ENCODE measurements around the gene IL23A.
"Not testable (repeated sequence)": the region's sequence is repeated elsewhere in the genome, so short reads cannot be mapped to it uniquely, and the experiment has no call there.

IL23A gene

DNA sequence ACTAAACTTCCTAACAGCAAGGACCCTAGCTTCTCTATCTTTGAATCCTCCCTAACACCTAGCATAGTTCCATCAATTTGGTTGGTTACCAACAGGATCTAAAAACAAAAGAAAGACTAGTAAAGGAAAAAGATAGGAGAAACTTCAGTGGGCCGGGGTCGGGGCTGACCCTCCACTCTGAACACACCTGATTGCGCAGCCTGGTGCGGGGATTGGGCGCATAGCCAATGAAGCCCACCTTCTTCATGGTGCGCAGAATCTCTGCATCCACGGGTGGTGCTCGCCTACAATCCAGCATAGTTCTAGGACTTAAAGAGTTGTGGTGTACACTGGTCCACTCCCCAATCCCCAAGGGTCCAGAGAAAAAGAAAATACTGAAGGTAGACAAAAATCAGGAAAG is 12.6 kb upstream of the IL23A start:
- no peak for DNase-seq (ENCODE audit: low spot score)

DNA sequence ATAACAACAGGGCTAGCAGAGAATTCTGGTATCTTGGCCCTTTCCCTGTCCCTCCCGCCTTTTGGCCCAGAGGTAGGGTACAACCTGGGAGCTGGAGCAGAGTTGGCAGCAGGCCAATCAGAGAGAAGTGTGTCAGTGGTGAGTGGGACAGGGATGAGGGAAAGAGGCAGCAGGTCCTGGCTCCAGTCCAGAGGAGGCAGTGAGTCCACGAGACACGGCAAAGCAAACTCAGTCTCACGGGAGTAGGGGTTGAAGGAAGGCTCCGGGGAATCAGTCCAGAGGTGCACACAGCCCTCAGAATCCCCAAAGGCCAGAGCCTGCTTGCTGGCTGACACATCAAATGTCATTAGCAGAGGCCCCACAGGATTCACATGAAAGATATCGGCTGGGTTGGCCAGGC is 12.2 kb upstream of the IL23A start:
- no peak for DNase-seq (ENCODE audit: low spot score)

DNA sequence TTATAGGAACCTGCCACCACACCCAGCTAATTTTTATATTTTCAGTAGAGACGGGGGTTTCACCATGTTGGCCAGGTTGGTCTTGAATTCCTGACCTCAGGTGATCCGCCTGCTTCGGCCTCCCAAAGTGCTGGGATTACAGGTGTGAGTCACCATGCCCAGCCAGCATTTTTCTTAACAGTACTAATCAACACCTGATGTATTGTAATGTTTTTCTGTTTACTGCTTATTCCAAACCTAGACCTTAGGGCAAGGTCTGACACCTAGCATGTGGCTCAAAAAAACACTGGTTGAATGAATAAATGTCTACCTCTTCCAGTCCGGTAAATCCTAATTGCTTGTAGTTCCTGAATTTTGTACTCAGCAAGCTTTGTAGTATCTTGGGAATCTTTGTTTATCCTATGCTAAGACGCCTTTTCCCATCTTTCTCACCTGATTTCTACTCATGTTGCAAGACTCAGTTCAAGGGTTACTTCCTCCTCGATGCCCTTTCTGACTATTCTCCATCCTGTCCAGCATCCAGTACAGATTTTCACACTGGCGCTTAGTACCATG is 7.7 kb upstream of the IL23A start:
- DNase-seq (ENCODE audit: low spot score) = no peak

GRCh38 chr12:56332512-56333196 is 6.0 kb upstream of the IL23A start:
- DNase-seq (ENCODE audit: low spot score) = no peak

DNA sequence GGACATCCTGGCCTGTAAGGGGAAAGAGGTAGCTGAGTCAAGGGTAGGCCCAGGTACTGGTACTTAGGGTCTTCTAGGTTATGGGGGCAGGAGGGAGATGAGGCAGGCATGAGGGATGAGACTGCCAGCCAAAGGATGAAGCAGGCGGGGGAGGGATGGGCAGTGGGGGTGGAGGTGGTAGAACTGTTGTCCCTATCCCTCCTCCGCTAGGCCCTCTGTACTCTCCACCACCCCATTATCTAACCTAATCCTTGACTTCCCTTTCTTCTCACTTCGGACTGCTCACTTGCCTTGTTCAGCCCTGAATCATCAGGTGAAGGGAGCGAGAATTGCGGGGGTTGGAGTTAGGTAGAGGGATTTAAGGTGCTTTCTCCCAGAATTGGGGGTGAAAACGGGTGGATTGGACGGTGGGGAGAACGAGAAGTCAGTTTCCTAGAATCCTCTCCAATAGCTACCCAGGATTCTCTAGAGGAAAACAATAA is 5.4 kb upstream of the IL23A start:
- no peak for DNase-seq (ENCODE audit: low spot score)

DNA sequence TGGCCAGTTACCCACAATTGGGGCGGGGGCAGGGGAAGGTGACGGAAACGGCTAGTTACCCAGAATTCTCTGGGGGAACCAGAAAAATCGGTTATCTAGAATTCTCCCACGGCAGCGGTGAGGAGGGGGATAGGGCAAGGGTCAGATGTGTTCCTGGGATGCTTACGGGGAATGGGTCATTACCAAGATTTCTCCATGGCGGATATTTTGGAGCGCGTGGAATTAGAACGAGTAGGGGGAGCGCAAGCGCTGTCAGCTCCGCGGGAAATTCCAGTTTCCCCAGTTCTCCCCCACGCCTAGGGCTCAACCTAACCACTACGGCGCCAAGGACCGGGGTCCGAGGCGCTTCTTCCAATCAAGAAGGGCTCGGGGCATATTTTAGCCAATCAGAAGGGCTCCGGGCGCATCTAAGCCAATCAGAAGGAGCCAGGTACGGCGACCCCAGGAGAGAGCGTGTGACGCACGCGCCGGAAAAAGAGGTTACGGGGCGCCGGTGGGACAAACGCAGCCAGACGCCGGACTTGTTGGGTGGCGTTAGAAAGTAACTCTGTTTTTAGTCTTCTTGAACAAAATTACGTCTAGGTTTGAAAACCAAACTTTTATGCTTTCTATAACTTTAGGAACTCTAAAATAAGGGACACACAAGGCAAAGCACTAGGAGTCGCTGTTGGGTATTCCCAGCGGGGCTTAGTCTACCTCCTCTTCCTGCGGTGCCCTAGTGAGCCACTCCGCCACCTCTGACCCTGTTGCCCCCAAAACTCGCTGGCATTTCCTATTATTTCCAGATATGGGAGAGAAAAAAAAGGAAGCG is 4.8 kb upstream of the IL23A start, which contains the start of gene PAN2:
Gene PAN2 (minus strand): TSS at position 322 of the 811 bp plus-strand sequence. CDS start 906 bp downstream, outside the sequence.
- peak; percentile 98 for DNase-seq (ENCODE audit: low spot score)

- no peak for DNase-seq (ENCODE audit: low spot score)
These were observed 4.2 kb upstream of the IL23A start for GRCh38 chr12:56334490-56334793.

DNA sequence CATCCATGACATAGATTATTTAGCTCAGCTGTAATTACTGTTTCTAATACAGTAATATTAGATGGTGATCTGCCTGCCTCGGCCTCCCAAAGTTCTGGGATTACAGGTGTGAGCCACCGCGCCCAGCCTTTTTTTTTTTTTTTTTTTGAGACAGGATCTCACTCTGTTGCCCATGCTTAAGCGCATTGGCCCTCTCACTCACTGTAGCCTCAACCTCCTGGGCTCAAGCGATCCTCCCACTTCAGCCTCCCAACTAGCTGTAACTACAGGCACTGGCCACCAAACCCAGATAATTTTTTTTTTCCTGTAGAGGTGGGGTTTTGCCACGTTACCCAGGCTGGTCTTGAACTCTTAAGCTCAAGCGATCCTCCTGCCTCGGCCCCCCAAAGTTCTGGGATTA is 3.2 kb upstream of the IL23A start:
- DNase-seq (ENCODE audit: low spot score) = not testable (repeated sequence)

- no peak for DNase-seq (ENCODE audit: low spot score)
These were observed 2.1 kb upstream of the IL23A start for GRCh38 chr12:56336361-56337167.

- no peak for DNase-seq (ENCODE audit: low spot score)
These were observed 882 bp upstream of the IL23A start for GRCh38 chr12:56337753-56338251.

GRCh38 chr12:56339158-56339422 is 406 bp downstream of the IL23A start:
- no peak for DNase-seq (ENCODE audit: low spot score)

DNA sequence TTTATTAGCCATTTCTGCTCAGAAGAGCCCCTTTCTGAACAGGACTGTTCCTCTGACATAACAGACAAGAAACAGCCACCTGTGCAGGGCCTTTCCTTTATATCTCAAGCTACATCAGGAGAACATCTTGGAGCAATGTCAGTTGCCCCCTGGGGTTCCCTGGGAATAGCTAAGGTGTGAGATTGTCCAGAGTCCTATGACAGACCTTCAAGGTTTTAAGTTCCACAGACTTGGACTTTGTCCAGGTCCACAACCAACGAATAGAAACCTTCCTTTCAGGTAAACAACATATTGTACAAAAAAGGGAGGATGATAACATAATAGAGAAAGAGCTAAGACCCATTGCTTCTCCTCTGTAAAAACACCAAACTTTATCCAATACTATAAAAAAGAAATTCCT is 2.9 kb downstream of the IL23A start:
- no peak for DNase-seq (ENCODE audit: low spot score)

GRCh38 chr12:56342290-56342689 is 3.6 kb downstream of the IL23A start:
- not testable (repeated sequence) for DNase-seq (ENCODE audit: low spot score)

GRCh38 chr12:56346675-56347074 is 8.0 kb downstream of the IL23A start:
- no peak for DNase-seq (ENCODE audit: low spot score)

- DNase-seq (ENCODE audit: low spot score) = not testable (repeated sequence)
These were observed 8.6 kb downstream of the IL23A start for GRCh38 chr12:56347255-56347654.

DNA sequence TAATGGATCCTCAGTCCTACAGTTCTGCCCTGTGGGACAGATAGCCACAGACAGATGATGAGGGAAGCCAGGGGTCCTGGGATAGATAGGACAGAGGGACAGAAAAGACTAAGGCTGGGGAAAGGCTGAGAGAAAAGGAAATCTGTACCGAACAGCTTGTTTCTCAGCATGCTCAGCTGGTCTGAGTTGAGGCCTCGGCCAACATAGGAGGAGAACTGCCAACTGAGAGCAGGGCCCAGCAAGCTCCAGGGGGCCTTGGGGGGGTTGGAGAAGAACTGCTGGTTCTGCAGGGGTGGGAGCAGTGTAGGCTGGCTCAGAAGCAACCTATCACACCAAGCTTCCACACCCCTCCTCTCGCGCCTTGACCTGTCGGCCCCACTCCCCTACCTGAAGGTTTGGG is 10.1 kb downstream of the IL23A start:
- DNase-seq (ENCODE audit: low spot score) = no peak

- DNase-seq (ENCODE audit: low spot score) = no peak
These were observed 12.0 kb downstream of the IL23A start for GRCh38 chr12:56350662-56351061.

DNA sequence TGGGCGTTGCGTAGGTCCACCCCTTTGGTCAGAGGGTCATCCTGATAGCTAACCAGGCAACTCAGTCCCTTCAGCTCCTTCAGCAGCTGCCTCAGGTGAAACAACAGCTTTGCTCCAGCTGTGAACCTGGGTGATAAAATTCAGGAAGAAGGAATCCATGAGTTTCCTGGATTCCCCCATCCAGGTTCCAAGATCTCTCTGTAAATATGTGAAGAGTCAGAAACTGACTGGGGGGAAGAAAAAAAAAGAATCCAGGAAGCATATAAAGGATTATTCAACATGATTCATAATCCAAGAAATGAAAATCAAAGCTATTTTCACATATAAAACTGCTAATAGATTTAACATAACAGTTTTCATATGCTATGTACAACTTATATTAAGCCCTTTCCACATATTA is 12.6 kb downstream of the IL23A start:
- DNase-seq (ENCODE audit: low spot score) = no peak

DNA sequence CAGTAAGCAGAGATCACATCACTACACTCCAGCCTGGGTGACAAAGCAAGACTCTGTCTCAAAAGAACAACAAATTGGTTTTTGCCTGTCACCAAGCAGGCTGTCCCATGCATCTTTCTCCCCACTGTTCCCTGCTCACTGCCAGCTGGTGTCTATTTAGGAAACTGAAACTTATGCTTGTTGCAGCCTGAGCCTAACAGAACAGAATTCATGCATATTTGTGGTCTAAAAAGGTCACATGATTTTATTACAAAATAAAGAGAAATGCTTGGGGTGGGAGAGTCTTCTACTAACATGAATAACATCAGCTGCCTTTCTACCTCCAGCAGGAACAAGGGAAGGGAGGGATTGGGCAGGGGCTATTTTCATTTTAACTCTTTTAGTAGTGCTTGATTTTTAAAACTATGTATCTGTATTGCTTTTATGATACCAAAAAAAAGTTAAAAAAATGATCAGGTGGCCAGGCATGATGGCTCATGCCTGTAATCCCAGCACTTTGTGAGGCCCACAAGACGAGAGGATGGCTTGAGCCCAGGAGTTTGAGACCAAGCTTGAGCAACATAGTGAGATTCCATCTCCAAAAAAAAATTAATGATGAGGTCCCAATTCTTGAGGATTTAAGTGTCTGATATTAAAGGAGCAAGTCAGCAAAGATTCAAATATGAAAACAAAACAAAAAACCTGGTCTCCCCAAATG is 20.3 kb downstream of the IL23A start:
- DNase-seq (ENCODE audit: low spot score) = peak; percentile 69

- peak; percentile 100 for DNase-seq (ENCODE audit: low spot score)
These were observed 21.4 kb downstream of the IL23A start, which contains the start of gene STAT2 for GRCh38 chr12:56359851-56360767. Gene STAT2, minus strand, starts transcription at chr12:56360107. Its CDS starts 3,536 bp downstream, at chr12:56356571.
